K562 (cell line): ENCODE results near the gene MRPS24.
"Not testable (repeated sequence)": the region's sequence is repeated elsewhere in the genome, so short reads cannot be mapped to it uniquely, and the experiment has no call there.

Experiments
- EGR1 ChIP-seq: fragments of 450-650 bp; conservative IDR thresholded peaks from 2 replicates; pipeline ENCODE4 v1.6.1; 2017; ENCODE audit warnings: mild to moderate bottlenecking
- MTA3 ChIP-seq: fragments of 450-650 bp; formaldehyde crosslinking; IDR thresholded peaks from 2 replicates; pipeline ENCODE4 v1.6.1; 2017; ENCODE audit warnings: mild to moderate bottlenecking, borderline replicate concordance
- NFE2L1 ChIP-seq: fragments of 450-650 bp; IDR thresholded peaks from 2 replicates; pipeline ENCODE4 v1.6.1; 2016; ENCODE audit warnings: missing genetic modification characterization, low read depth, mild to moderate bottlenecking, missing compliant biosample characterization, moderate library complexity, borderline replicate concordance

GRCh38 chr7:43830917-43831316 is 38.4 kb downstream of the MRPS24 start:
- not testable (repeated sequence) for TF ChIP-seq EGR1, MTA3, NFE2L1
